ENCODE results near the gene CCDC34.

CCDC34 gene

GRCh38 chr11:27290261-27291050 is 72.6 kb downstream of the CCDC34 start:
- CTCF ChIA-PET = no interaction called here
- no peak overlapping the region for H3K27ac ChIP-seq (ENCODE audit: insufficient read depth in 1 of 2, low read depth in 1 of 2, low read length in 2 of 2, poor library complexity in 1 of 2, severe bottlenecking in 2 of 2)
- no peak overlapping the region for H3K4me3 ChIP-seq (ENCODE audit: control insufficient read depth in 1 of 7, extremely low read depth in 1 of 7, insufficient read depth in 4 of 7, low read depth in 2 of 7, low read length in 6 of 7)
- H3K27me3 ChIP-seq (replicated peaks in 2 of 5; ENCODE audit: control insufficient read depth in 4 of 5, insufficient read depth in 5 of 5, low read length in 4 of 5) = peaks cover 0 to 2% (median 0%) of the 10 kb centered on the region in 5 experiments
- no peaks in the 10 kb centered on the region for H3K36me3 ChIP-seq (ENCODE audit: control insufficient read depth in 4 of 4, insufficient read depth in 4 of 4, low read length in 3 of 4)
- no peaks in the 10 kb centered on the region for H3K4me1 ChIP-seq (ENCODE audit: control extremely low read depth in 1 of 4, control insufficient read depth in 4 of 4, insufficient read depth in 4 of 4, low read length in 3 of 4)
- H3K9me3 ChIP-seq (ENCODE audit: control extremely low read depth in 1 of 5, control insufficient read depth in 4 of 5, insufficient read depth in 2 of 5, low read depth in 1 of 5, low read length in 4 of 5) = peaks cover 0 to 10% (median 4%) of the 10 kb centered on the region in 5 experiments
- POLR2A ChIA-PET = no interaction called here
- DNase-seq = no peak
- 95% methylated on average over 3 of the region's 4 CpGs for WGBS (ENCODE audit: insufficient coverage)

Measured in common myeloid progenitor, CD34-positive (primary cell).